Osteoblast (primary cell): Measurements from ENCODE around the gene SNX30. TPM values are rescaled to one million over a fixed set of nuclear protein-coding genes. Genes with fewer than 3 reads are reported as not detected.

Source experiments
- DNase-seq: peaks from one replicate; pipeline ENCODE4 v3.0.0; 2011; ENCODE audit warnings: low spot score, mixed read lengths; ENCODE audit not compliant: insufficient read length; ENCODE audit errors: missing footprints
- H2AFZ ChIP-seq: 2 replicates; pipeline ENCODE4 v1.6.0; 2011; ENCODE audit warnings: mild to moderate bottlenecking, low read length
- H3K27ac ChIP-seq: 2 replicates; pipeline ENCODE4 v1.5.1; 2011; ENCODE audit warnings: mild to moderate bottlenecking, low read depth, low read length, moderate library complexity
- H3K27me3 ChIP-seq: 2 replicates; pipeline ENCODE4 v1.6.0; 2012; ENCODE audit warnings: mild to moderate bottlenecking, control low read depth, inconsistent platforms, low read length, moderate library complexity; ENCODE audit not compliant: insufficient read depth
- H3K36me3 ChIP-seq: 2 replicates; pipeline ENCODE4 v1.5.1; 2011; ENCODE audit warnings: mild to moderate bottlenecking, low read length, control low read depth, moderate library complexity; ENCODE audit not compliant: insufficient read depth
- H3K4me1 ChIP-seq: 2 replicates; pipeline ENCODE4 v1.5.1; 2011; ENCODE audit warnings: mild to moderate bottlenecking, low read length, control low read depth, moderate library complexity; ENCODE audit not compliant: insufficient read depth
- H3K4me2 ChIP-seq: 2 replicates; pipeline ENCODE4 v1.6.0; 2011; ENCODE audit warnings: mild to moderate bottlenecking, low read length; ENCODE audit not compliant: insufficient read depth
- H3K4me3 ChIP-seq: fragments of 200-600 bp; sonication (generic); 3 replicates; pipeline ENCODE4 v1.5.1; 2012; ENCODE audit warnings: mild to moderate bottlenecking, low read length, inconsistent platforms; ENCODE audit not compliant: insufficient read depth
- H3K79me2 ChIP-seq: 2 replicates; pipeline ENCODE4 v1.6.0; 2012; ENCODE audit warnings: mild to moderate bottlenecking, low read length, control low read depth, inconsistent platforms; ENCODE audit not compliant: insufficient read depth
- H3K9me3 ChIP-seq: 2 replicates; pipeline ENCODE4 v1.5.1; 2011; ENCODE audit warnings: low read depth, low read length, control low read depth
- H4K20me1 ChIP-seq: 2 replicates; pipeline ENCODE4 v1.6.0; 2012; ENCODE audit warnings: mild to moderate bottlenecking, low read length, control low read depth; ENCODE audit not compliant: insufficient read depth
- total RNA-seq: library from RNA; depleted of rRNA; stranded (reverse); fragments of >200 nt; gene quantifications from 2 replicates; pipeline ENCODE4 v1.2.3, GENCODE V29; 2012
- TF ChIP-seq, protein P1 (sequence below): IDR thresholded peaks from 2 replicates; pipeline ENCODE4 v1.5.1; 2011; ENCODE audit warnings: mild to moderate bottlenecking, low read depth, low read length, moderate library complexity; ENCODE audit errors: extremely low read depth

SNX30 gene
- total RNA-seq, 1 donor = 38.7 TPM

DNA sequence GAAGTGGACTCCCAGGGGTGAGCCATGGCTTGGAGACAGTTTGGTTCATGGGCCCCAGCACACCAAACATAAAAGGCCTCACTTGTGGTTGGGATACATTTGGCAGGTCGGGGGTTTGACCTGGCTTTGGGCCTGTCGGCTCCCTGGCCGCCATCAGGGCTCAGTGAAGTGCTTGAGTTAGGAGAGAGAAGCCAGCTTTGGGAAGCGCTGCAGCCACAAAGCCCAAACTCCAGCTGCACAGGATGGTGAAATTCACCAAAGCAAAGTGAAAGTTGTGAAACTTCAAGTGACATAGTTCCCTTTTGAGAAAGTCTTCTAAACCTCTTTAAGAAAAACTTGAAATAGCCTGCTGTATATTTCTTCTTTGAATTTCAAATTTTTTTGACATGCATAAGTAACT, 112.7 kb downstream of the SNX30 start:
- Histone ChIP-seq H3K4me3 (no peak overlapping the region), H3K27me3 (no peaks in the 10 kb centered on the region), H3K36me3 (no peaks in the 10 kb centered on the region), H3K4me1 (peaks cover 46% of the 10 kb centered on the region), H2AFZ (peak overlapping the region; percentile 6), H3K79me2 (peaks cover 5% of the 10 kb centered on the region), H4K20me1 (no peaks in the 10 kb centered on the region), H3K9me3 (no peaks in the 10 kb centered on the region), H3K27ac (peak overlapping the region; percentile 54), H3K4me2 (peak overlapping the region; percentile 34)
- DNase-seq = no peak
- TF ChIP-seq, protein P1, sequence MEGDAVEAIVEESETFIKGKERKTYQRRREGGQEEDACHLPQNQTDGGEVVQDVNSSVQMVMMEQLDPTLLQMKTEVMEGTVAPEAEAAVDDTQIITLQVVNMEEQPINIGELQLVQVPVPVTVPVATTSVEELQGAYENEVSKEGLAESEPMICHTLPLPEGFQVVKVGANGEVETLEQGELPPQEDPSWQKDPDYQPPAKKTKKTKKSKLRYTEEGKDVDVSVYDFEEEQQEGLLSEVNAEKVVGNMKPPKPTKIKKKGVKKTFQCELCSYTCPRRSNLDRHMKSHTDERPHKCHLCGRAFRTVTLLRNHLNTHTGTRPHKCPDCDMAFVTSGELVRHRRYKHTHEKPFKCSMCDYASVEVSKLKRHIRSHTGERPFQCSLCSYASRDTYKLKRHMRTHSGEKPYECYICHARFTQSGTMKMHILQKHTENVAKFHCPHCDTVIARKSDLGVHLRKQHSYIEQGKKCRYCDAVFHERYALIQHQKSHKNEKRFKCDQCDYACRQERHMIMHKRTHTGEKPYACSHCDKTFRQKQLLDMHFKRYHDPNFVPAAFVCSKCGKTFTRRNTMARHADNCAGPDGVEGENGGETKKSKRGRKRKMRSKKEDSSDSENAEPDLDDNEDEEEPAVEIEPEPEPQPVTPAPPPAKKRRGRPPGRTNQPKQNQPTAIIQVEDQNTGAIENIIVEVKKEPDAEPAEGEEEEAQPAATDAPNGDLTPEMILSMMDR = no peak

GRCh38 chr9:112863746-112864145, 113.2 kb downstream of the SNX30 start:
- H4K20me1 ChIP-seq = no peaks in the 10 kb centered on the region
- no peaks in the 10 kb centered on the region for H3K27me3 ChIP-seq
- H3K79me2 ChIP-seq = peaks cover 5% of the 10 kb centered on the region
- TF ChIP-seq, protein P1 = no peak
- H3K9me3 ChIP-seq = no peaks in the 10 kb centered on the region
- H3K4me2 ChIP-seq = no peak overlapping the region
- H3K27ac ChIP-seq = peak overlapping the region; percentile 54
- H3K4me3 ChIP-seq = no peak overlapping the region
- no peak overlapping the region for H2AFZ ChIP-seq
- no peak for DNase-seq
- no peaks in the 10 kb centered on the region for H3K36me3 ChIP-seq
- peaks cover 44% of the 10 kb centered on the region for H3K4me1 ChIP-seq

GRCh38 chr9:112864403-112864802, 113.8 kb downstream of the SNX30 start:
- peaks cover 5% of the 10 kb centered on the region for H3K79me2 ChIP-seq
- H3K36me3 ChIP-seq = peaks cover 5% of the 10 kb centered on the region
- H3K4me2 ChIP-seq = no peak overlapping the region
- no peak overlapping the region for H3K27ac ChIP-seq
- no peaks in the 10 kb centered on the region for H3K9me3 ChIP-seq
- TF ChIP-seq, protein P1 = no peak
- H3K4me1 ChIP-seq = peaks cover 39% of the 10 kb centered on the region
- no peak overlapping the region for H3K4me3 ChIP-seq
- no peak for DNase-seq
- no peaks in the 10 kb centered on the region for H4K20me1 ChIP-seq
- no peak overlapping the region for H2AFZ ChIP-seq
- H3K27me3 ChIP-seq = no peaks in the 10 kb centered on the region

- Histone ChIP-seq H3K4me2 (no peak overlapping the region), H3K79me2 (peaks cover 5% of the 10 kb centered on the region), H3K27ac (no peak overlapping the region), H4K20me1 (no peaks in the 10 kb centered on the region), H2AFZ (no peak overlapping the region), H3K27me3 (no peaks in the 10 kb centered on the region), H3K4me3 (no peak overlapping the region), H3K9me3 (no peaks in the 10 kb centered on the region), H3K36me3 (peaks cover 7% of the 10 kb centered on the region), H3K4me1 (peaks cover 39% of the 10 kb centered on the region)
- no peak for DNase-seq
- TF ChIP-seq, protein P1 = no peak
These were observed 114.4 kb downstream of the SNX30 start for GRCh38 chr9:112864982-112865381.
